Suppressor macrophage treated with lipopolysaccharide for 1 hour (primary cell): Measurements from ENCODE around the gene PFKFB3.
A peak's percentile ranks its signal among the peaks of the same experiment; 100 is the strongest.
"Not testable (repeated sequence)": the region's sequence is repeated elsewhere in the genome, so short reads cannot be mapped to it uniquely, and the experiment has no call there.

Source experiments
- DNase-seq, 3 donors: peaks; one replicate each; pipeline ENCODE4 v3.0.0-alpha.2; 2020 to 2022

Gene PFKFB3

DNA sequence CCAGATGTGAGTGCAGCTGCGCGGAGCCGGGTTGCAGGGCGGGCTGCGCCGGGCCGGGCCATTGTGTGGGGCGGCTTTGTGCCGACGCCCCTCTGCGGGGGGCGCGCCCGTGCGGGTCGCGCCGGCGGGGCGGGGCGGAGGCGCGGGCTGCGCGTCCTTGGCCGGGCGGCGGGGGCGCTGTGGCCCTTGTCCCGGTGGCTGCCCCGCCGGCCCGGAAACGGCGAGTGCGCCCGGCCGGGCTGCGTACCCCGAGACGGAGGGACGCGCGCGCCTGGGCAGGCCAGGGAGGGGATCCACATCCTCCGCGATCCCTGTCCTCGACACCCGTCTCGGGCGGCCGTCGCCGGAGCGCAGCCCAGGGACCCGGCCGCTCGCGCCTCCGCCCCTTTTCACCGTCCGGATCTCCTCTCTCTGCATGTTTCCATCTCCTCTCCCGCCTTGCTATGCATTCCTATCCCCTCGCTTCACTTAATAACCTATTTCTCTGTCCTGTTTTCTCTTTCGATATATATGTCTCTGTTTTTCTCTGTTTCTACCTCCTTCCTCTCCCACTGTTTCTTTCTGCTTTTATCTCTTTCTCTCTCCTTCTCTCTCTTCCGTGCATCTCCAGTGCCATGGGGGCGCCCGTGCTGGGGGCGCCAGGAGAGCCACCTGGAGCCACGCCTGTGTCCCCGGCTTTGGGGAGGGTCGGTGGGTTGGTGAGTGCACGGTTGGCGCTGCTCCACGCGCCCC, 765 bp downstream of the PFKFB3 start:
- peak in 2 of 3 donors; percentile 75 to 89 for DNase-seq

DNA sequence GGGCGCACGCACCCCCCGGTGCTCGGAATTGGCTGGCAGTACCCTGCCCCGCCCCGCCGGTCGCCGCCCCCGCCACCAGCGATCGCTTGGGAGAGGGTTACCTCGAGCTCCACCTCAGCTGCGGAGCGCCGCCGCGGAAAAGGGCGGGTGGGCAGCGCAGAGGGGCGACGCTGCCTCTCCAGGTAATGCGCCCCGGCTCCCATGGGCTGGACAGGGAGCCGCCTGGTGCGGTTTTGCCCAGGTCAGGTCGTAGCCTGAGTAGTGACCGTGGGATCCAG, 1.3 kb downstream of the PFKFB3 start:
- DNase-seq = peak; percentile 47 to 59 (median 47)

DNA sequence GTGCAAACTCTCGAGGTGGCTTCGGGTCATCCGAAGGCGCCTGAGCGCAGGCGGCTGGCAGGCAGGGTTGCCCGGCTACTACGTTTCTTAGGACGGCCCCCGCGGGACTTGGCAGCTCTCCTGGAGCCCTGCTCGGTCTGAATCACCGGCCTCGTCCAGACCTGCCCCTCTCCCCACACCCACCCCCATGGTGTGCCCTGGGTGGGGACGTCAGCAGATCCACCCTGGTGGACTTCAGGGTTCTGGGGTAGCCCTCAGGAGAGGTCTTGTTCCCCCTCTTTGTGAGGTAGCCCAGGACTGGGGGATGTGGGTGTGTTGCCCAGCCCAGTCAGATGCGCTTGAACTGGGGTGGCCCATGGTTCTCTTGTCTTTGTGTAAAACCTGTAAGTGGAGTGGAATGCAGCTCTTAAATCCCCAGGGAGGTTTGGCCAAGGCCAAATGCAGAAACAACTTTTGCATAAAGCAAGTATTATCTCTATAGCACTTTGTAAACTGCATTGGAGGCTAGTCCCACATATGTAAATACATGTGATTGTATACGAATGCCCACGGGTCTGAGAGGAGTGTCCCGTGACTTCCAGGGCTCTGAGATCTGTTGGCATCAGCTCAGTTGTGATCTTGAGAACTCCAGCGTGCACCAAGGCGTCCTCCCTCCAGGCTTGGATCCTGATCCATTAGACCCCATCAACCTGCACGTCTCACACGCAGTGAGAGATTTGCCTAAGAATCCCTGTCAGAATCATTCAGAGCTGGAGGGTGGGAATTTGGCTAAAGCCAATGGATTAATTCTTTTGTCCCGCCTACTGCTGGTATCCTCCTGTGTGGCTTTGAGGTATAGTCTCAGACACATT, 1.8 kb downstream of the PFKFB3 start:
- peak; percentile 42 to 62 (median 45) for DNase-seq

DNA sequence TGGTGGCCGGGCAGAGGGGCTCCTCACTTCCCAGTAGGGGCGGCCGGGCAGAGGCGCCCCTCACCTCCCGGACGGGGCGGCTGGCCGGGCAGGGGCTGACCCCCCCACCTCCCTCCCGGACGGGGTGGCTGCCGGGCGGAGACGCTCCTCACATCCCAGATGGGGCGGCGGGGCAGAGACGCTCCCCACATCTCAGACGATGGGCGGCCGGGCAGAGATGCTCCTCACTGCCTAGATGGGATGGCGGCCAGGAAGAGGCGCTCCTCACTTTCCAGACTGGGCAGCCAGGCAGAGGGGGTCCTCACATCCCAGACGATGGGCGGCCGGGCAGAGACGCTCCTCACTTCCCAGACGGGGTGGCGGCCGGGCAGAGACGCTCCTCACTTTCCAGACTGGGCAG, 3.8 kb downstream of the PFKFB3 start:
- DNase-seq = not testable (repeated sequence)

DNA sequence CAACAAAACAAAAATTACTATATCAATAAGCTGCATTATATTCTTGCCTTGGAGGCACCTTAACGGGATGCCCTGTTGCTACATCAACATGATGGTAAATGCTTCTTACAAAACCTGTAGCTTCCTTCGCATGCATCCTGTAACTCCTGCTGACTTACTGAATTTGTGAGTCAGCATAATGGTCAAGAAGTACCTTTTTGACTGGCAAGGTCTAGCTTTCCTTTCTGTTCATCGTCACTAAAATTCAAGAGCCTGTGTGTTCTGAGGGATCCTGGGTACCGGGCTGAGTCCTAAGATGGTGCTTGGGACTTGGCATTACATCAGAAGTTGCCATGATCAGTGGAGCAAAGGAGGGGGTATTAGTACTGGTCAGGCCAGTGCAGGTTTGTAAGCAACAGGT, 4.9 kb downstream of the PFKFB3 start:
- DNase-seq = peak in 2 of 3 donors; percentile 33 to 56

DNA sequence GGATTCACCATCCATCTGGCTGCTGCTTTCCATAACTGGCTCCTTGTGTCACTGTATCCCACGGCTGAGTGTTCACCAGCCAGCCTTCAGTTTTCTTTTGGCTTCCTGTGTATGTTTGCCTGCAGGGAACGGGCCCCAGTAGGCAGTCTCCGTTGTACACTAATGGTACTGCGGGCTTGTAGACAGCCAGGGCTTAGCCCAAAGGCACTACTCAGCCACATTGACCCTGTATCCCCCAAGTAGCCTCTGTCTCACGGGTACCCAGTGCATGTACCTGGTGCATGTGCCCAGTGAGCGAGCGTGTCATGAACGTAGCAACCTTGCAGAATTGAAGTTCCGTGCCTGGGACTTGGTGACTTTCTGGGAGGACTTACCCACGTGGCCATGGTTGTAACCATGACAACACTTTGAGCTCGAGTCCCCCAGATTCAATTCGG, 6.1 kb downstream of the PFKFB3 start:
- peak in 2 of 3 donors; percentile 33 to 50 for DNase-seq

DNA sequence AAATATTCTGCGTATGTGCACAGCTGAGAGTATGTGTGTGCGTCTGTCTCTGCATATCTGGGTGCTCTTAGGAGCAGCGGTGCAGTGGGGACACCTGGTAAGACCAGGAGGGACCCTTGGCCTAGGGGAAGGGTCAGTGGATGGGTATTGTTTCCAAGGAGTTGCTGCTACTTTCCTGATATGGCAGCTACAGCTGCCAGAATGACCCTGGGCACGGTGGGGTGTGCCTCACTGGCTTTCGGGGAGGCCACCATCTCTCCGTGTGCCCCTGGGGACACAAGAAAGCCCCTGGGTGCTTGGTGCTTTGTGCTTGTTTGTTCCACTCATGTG, 8.6 kb downstream of the PFKFB3 start:
- no peak for DNase-seq

DNA sequence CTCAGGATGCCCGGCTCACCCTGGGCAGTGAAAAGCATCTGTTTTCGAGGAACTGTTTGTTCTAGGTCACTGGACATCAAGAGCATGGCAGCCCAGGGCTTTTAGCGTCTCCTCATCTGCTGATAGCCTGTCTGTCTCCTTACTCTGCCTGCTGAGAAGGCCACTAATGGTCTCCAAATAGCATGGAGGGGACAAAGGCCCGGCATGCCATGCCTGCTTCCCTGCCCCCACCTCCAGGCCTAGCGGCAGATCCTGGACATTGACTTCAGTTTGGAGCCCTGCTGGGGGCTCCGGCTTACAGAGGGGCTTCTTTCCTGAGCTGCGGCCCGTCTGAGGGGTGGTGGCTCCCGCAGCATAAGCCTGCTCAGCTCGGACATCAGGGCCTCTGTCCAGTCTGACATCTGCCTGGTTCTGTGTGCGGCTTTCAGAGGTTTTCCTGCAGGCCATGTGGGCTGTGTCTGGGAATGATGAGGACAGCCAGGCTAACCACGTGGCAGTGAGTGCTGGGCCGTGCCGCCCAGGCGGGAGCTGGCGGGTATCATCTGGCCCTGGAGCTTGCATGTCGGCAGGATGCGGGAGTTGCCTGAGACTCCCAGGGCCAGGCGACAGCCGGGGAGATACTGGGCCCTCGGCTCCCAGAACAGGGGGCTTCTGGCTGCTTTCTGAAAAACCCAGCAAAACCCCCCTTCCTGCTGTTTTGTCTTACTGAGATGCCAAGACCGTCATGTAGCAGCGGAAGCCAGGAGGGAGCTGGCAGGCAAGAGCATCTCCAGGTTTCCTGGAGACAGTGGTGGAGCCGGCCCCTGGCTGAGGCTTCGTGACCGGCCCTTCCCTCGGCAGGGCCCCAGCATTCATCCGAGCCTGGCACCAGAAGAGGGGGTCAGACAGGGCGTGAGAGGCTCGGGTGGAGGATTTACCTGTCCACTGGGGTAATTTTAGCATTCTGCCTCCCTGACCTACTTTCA, 9.2 kb downstream of the PFKFB3 start:
- peak in 2 of 3 donors; percentile 38 to 39 for DNase-seq

DNA sequence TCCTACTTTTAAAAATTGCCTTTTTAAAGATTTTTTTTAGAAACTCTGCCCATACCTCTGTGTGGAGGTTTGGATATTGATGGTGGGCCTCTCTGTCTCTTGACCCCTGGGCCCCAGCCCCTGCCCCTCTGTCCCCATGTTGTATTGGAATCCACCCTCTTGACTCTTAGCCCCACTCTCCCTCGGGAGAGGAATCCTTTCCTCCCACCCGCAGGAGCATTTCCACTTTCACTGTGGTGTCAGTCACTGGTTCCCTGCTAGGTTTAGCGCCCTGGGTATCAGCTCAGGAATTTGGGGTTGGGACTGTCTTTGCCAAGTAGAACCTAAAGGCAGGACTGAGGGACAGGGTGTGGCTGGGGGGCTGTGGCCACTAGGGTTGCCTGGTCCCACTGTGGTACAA, 10.1 kb downstream of the PFKFB3 start:
- DNase-seq = peak in 1 of 3 donors; percentile 27

DNA sequence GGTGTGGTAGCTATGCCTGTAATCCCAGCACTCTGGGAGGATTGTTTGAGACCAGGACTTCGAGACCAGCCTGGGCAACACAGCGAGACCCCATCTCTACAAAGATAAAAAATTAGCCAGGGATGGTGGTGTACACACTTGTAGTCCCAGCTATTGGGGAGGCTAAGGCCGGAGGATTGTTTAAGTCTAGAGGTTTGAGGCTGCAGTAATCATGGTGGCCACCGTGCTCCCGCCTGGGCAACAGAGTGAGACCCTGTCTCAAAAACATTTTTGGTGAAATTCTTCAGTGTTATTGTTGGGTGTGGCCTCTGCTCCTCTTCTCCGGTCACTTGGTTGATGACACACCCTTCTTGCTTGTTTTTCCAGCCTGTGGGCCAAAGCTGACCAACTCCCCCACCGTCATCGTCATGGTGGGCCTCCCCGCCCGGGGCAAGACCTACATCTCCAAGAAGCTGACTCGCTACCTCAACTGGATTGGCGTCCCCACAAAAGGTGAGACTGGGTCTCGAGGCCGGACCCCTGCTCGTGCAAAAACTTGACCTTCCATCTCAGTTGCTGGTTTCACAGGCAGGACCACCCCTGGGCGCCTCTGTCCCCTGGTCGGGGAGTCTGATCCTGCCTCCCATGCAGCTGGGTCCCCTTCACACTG, 10.6 kb downstream of the PFKFB3 start:
- DNase-seq = peak in 1 of 3 donors; percentile 31

DNA sequence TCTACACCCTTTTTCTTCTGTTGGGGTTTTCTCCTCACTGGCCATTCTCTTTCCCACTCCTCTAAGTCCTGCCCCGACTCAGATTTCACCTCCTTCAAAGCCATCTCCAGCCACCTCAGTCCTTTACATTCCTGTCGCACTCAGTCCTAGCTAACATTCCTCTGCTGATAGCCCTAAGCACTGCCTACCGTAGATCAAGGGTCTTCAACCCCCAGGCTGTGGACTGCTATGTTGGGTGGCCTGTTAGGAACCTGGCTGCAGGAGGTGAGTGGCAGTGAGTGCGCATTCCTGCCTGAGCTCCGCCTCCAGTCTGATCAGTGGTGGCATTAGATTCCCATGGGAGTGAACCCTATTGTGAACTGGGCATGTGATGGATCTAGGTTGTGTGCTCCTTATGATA, 11.2 kb downstream of the PFKFB3 start:
- DNase-seq = no peak

DNA sequence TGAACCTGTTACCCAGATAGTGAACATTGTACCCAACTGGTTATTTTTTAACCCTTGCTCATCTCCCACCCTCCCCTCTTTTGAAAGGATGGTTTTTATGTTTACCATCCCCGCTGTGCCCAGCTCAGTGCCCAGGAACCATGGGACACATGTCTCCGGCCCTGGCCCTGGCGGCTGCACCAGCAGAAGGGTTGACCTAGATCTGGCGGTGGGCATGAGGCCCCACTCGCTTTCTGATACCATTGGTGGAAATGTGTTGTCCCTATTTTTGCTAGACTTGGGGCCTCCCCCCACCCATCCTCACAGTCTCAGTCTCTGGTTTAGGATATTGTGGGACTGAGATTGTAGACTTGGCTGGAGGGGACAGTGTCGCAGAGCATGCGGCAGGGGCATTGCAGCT, 11.9 kb downstream of the PFKFB3 start:
- DNase-seq = no peak

DNA sequence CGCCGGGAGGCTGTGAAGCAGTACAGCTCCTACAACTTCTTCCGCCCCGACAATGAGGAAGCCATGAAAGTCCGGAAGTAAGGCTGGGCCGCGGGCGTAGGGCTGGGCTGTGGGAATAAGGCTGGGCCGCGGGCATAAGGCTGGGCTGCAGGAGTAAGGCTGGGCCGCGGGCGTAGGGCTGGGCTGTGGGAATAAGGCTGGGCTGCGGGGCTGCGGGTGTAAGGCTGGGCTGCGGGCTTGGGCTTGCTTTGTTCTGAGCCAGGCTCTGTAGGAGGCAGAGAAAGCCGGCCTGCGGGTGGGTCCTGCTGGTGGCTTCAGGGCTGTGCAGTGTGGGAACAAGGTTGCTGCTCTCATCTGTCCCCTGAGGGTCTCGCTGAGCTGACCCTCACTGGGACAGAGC, 12.5 kb downstream of the PFKFB3 start:
- DNase-seq = no peak

DNA sequence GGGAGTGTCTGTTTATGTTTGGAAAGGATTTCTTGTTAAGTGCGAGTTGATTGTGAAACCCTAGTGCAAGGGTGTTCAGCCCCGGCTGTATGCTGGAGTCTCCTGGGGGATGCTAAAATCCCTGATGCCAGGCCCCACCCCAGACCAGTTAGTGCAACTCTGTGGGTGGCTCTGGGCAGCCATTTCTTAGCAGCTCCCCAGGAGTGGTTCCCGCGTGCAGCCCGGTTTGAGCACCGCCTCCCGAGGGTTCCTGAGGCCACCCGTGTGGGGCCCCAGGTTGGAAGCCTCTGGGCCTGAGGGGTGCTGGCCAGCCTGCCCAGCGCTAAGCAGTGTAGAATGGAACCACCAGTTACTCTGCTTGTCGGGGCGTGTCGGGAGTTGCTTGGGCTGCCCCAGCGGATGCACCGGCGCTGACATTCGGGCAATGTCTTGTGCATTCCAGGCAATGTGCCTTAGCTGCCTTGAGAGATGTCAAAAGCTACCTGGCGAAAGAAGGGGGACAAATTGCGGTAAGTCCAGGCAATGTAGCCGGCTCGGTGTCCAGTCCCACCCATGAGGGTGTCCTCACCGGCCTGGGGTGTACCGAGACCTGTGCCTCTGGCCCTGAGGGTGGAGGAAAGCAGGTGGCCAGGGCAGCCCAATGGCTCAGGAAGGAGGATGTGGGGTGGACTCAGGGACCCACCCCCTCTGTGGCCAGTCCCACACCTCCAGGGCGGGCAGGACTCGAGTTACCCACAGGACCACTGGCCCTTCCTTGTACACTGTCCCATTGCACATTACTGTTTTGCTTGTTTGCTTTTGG, 13.2 kb downstream of the PFKFB3 start:
- DNase-seq = no peak

DNA sequence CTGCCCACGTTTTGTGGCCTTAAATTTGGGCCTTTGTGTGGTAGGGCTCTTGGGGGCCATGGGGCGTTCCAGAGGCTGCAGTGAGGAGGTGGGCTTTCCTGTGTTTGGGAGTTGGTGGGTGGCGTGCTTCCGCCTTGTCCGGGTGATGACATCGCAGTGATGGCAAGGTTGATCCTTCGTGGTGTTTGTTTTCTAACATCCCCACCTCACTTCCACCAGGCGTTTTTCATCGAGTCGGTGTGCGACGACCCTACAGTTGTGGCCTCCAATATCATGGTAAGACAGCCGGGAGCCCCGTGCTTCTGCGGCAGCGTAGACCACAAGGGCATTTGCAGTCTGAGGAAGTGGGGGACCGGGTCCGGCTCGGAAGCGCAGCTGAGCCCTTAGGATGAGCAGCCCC, 14.2 kb downstream of the PFKFB3 start:
- DNase-seq = no peak

DNA sequence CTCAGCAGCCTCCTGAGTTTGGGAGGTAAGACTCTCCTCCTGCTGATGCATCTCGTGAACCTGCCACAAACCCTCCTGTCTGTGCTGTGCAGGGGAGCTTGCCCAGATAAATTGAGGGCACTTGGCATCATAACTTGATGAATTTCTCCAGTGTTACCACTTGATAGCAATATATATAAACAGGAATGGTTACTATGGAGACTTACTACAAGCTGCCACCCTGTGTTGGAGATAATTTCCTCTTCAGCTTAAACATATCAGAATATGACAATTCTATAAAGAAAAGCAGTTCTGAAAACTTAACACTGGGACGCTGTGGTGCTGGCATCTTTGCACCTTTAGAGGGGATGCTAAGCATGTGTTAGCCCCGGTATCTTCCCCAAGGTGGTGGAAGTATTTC, 14.9 kb downstream of the PFKFB3 start:
- no peak for DNase-seq

DNA sequence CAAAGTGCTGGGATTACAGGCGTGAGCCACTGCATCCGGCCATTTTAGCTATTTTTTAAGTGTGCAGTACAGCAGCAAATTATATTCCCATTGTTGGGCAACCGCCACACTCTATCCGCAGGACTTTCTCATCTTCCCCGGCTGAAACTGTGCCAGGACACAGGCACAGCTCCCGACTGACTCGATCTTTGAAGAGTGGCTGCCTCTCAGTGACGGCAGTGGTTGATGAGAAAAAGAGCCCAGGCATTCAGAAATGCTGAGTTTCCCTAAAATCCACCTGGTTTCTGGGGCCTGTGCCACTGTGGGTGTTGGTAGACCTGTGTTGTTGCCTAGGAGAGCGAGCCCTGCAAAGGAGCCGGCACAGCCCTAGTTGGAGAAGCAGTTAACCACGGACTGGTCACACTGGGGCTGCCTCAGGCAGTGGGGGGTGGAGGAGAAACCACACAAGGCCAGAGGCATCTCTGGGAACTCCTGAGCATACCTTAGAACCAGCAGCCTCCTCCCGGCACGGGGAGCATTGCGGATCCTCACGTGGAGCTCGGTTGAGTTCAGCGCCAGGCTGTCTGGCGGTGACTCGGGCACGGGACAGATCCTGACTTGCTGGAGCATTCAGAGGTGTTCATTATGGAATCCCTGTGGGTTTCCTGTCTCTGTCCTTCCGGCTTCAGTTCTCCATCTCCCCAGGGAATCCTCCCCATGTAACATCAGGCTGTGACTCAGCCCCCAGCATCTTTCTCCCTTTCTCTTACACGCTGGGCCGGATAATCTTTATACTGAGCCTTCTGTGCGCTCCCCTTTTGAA, 16.2 kb downstream of the PFKFB3 start:
- DNase-seq = peak in 1 of 3 donors; percentile 49

DNA sequence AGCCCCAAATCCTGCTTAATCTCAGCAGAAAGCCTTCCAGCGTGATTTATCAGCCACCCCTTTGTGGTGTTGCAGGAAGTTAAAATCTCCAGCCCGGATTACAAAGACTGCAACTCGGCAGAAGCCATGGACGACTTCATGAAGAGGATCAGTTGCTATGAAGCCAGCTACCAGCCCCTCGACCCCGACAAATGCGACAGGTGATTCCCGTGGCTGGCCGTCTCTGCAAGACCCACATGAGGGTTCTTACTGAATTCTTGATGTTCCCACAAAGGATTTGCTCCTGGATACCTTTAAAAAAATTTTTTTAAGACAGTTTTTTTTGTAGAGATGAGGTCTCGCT, 16.7 kb downstream of the PFKFB3 start:
- no peak for DNase-seq

DNA sequence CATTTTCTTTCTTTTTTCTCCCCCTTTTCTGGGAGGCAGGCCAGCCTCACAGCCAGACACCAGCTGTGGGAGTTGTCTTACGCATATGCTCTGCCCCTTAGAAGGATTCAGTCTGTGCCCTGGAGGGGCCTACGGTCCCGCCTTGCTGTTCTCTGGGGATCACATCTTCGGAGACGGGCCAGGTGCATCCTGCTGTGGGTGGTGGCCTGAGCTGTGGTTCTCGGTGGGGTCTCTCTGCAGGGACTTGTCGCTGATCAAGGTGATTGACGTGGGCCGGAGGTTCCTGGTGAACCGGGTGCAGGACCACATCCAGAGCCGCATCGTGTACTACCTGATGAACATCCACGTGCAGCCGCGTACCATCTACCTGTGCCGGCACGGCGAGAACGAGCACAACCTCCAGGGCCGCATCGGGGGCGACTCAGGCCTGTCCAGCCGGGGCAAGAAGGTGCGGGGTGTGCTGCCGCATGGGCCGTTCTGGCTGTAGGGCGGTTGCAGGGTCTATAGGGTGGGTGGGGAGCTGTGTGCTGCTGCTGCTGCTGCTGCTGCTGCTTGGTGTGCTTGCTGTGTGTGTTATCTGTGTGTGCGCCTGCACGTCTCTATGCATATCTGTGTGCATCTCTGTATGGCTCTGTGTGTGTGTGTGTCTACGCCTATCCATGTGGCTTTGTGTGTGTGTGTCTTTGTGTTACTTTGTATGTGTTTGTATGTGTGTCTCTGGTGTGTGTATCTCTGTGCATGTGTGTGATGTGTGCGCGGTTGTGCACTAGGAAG, 17.9 kb downstream of the PFKFB3 start:
- DNase-seq = peak in 1 of 3 donors; percentile 44

DNA sequence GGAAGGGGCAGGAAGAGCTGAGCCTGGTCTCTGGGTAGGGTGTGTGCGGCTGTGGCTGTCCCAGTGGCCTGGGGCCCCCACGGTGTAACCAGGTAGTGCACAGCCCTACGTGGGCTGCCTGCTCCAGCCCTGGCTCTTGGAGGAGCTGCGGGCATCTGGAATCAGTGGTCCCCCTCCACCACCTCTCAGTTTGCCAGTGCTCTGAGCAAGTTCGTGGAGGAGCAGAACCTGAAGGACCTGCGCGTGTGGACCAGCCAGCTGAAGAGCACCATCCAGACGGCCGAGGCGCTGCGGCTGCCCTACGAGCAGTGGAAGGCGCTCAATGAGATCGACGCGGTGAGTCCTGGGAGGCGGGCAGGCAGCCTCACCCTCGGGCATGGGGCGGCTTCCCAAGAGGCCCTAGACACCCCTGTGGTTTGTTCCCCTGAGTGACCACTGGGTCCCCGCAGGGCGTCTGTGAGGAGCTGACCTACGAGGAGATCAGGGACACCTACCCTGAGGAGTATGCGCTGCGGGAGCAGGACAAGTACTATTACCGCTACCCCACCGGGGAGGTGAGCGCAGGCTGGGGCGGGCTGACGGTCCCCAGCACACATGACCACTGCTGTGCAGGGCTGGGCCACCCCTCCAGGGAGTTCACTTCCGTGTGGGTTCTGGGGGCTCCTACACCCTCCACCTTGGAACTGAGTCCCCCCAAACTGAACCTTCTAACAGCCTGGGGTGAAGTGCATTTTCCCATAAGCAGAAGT, 18.6 kb downstream of the PFKFB3 start:
- no peak for DNase-seq
